GM18499 (cell line): ENCODE measurements around the gene GABRB3.

Experiments
- ATAC-seq: cut with Tn5 transposase; IDR thresholded peaks from one replicate; pipeline ENCODE4 v1.9.1; 2021; ENCODE audit warnings: moderate number of reproducible peaks; ENCODE audit not compliant: insufficient read depth, unreplicated experiment

Gene GABRB3

DNA sequence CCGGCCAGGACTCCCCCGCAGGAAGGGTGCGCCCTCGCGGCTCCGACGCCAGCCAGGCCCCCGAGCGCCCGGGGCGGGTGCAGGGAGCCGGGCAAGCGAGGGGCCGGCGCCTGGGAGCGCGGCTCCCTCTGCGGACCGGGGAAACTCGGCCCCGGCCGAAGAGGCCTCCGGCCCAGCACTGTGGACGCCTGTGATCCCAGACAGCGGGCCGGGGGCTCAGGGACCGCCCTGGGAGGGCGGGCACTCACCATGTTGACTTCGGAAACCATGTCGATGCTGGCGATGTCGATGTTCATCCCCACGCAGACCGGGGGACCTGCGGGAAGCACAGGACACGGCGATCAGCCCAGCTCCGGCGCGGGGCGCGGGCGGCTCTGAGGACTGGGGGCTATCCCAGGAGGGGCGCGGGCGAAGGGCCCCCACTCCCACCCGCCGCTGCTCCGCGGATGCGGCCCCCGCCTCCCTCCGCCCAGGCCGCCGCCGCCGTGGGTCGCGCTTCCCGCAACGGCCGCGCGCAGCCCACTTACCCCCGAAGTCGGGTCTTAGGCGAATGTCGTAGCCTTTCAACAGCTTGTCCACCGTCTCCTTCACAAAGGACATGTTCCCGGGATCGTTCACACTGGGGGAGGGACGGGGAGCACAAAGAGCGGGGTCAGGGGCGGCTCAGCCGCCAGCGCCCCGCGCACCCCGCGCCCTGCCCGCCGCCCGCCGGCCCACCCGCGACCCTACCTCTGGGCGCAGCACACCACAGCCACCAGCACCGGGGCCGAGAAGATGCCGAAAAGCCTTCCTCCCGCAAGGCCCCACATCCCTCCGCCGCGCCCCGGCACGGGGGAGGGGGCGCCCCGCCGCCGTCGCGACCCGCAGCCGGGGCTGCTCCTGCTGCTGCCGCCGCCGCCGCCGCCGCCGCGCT is at the start of gene GABRB3:
TSS of gene GABRB3 (minus strand) at position 913 of the 913 bp plus-strand sequence.
- ATAC-seq = no peak

DNA sequence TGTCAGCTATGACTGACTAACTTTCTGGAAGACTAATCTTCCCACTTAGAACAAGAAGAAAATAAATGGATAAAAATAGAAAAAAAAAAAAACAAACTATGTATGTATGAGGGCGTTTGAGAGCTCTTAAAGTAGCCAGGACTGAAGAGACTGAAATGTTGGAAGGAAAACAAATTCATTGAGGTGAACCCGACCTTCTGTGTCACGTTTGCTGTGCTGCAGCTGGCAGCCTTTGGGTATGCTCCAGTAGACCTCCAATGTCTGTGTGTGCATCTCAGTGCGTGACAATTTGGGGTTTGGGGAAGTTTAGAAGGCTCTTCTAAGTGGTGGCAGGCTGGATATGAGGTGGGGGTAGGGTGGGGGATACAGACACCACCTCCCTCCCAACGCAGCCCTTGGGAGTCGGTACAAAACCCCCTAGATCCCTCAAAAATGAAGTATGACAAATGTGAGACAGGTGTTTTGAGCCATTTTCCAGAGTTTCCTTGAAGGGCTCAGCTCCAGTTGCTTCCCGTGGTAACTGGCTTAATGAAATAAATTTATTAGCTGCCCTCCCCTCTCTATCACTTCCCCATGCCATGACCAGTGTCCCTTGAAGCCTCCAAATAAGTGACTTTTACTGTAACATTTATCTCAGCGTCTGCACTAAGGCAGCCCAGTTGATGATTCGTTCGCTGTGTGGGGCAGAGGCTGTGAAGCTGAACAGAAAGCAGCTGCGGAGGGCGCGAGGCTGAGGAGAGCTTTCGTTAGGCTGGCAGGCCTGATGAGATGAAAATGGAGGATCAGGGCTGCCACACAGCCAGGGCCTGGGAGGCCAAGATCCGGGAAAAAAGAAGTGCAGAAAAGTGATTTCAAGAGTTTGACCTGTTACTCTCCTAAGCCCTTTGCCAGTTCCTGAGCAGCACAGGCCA is 34.9 kb upstream of the GABRB3 start:
- ATAC-seq = no peak

DNA sequence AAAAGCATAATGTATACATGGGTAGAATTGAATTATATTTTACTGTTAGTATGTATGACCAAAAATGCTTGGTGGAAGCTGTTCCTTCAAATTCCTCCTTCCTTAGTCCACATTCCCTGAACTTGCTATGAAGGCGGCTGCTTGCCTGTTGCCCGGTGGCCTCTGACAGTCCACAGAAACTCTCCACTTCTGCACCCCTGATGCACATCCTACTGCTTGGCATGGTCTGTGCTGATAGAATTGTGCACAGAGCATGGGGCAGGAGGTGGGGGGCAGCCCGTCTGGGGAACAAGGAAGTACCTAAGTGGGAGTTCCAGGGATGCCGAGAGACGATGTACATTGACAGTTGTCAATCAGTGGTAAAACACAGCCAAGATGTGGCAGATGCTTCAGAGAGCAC is 33.7 kb upstream of the GABRB3 start:
- no peak for ATAC-seq

DNA sequence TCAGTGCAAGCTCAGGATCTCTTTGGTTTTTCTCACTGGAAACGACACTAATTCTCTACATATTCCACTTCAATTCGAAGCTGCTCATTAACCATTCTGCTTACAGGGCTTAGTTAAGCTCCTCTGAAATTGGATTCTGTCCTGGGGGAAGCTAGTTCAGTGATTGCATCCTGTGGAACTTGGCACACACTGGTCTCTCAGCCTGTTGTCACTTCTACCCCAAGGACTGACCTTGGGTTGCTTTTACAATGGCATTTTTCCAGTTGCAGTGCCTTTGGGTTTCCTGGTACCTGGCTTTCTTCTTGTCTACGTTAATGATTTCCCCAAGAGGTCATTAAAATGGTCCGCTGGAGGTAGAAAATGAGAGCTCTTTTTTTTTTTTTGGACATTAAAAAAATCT is 33.3 kb upstream of the GABRB3 start:
- no peak for ATAC-seq

DNA sequence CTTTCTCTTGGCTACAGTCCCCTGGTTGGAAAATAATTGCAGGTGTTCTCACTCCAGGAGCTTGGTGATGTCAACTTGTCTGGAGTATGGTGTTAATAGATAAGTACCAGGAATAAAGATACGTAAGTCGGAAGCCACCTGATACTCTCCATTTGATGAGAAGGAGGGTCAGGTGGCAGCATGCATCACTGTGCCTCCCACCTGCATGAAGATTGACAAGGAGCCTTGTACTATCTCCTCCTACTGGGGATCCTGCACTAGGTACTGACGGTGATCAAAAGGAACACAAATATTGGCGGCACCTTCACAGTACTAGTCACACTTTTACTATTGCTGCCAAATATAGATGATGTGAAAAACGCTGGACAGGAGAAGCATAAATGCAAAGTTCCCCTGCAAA is 32.6 kb upstream of the GABRB3 start:
- ATAC-seq = no peak

DNA sequence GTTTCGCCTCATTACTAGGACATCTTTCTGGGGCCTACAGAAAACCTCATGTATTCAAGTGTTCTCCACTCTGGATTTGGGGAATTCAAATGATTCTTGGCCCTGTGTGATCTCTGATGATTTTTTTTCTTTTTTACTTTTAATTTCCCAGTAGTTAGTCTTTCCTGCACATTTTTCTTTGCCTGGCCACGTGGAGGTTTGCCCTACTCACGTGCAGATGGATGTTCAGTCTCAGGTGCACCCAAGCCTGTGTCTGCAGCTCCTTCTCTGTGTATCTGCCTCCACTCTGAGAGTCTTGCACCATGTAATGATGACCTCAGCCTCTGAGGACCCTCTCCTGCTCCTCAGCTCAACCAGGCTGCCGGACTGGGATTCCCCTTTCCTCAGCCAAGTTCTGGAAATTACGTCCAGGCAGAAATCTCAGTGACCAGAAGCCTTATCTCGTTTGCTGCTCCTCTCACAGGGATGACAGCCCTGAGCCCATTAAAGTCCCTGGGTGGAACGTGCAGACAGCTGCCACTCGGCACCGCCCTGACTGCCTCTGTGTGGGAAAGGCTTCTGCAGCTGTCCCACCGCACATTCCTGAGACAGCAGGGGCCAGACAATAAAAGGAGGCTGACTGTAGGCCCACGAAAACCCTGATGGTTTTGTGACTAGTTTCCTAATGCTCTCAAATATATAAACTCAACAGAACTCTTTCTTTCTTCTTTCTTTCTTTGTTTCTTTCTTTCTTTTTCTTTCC is 31.4 kb upstream of the GABRB3 start:
- ATAC-seq = no peak

DNA sequence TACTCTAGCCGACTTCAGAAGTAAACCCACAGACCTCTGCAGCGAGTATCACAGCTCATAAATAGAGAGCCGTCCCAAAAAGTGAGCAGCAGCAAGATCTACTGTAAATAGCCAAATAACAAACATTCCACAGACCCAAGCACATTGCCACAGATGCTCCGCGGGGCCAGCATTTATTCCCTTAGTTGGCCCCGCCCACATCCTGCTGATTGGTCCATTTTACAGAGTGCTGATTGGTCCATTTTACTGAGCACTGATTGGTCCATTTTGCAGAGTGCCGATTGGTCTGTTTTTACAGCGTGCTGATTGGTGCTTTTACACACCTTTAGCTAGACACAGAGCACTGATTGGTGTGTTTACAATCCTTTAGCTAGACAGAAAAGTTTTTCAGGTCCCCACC is 17.3 kb upstream of the GABRB3 start:
- ATAC-seq = no peak

DNA sequence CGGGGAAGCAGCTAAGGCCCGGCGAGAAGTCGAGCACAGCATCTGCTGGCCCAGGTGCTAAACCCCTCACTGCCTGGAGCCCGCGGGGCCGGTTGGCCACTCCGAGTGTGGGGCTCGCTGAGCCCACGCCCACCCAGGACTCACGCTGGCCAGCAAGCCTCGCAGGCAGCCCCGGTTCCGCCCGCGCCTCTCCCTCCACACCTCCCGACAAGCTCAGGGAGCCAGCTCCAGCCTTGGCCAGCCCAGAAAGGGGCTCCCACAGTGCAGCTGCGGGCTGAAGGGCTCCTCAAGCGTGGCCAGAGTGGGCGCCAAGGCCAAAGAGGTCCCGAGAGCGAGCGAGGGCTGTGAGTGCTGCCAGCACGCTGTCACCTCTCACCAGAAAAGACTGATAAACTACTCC is 8.9 kb upstream of the GABRB3 start:
- no peak for ATAC-seq

DNA sequence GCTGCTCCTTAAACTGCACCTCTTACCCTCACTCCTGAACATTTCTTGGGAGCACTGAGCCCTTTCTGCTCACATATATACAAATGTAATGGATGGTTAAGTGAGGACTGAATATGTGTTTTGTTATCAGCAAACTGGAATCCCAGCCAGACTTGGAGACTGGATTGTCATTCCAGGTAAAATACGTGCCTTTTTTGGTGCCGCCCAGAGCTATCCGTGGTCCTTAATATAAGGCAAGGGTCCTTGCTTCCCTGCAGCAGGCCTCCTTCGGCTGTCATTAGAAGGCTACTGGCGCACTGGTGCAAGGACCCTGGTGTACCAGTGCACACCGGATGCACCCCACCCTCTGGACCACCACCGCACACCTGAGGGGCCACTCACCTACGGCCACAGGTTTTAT is 1.1 kb upstream of the GABRB3 start:
- ATAC-seq = no peak

DNA sequence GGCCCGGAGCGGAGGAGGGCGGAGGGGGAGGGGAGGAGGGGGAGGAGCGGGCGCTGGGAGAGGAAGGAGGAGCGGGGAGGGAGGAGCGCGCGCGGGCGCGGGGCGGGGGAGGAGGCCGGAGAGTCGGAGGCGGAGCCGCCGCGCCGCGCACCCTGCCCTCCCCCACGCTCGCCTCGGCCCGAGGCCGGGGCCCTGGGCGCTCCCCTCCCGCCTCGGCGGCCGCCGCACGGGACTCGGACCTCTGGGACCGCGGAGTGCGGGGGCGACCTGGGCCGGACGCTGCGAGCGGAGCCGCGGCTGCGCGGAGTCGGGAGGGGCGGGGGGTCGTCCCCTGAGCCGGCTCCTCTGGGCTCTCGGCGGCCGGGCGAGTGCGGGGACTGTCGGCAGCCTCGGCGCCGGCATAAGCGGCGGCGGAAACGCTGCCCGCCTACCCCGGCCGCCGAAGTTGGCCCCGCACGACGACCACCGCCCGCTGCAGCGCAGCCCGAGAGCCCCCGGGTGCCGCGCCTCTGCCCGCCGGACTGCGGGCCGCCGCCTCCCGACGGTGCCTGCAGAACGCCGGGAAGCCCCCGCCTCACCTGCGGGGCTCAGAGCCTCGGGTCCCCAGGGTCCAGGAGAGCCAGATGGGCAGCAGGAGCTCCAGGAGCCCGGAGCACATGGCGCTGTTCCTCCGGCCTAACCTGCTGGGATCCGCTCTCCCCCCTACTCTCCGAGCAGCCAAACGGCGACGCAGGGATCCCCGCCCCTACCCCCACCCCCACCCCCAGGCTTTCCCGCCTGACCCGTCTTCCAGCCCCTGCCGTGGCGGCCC is 406 bp upstream of the GABRB3 start:
- no peak for ATAC-seq

DNA sequence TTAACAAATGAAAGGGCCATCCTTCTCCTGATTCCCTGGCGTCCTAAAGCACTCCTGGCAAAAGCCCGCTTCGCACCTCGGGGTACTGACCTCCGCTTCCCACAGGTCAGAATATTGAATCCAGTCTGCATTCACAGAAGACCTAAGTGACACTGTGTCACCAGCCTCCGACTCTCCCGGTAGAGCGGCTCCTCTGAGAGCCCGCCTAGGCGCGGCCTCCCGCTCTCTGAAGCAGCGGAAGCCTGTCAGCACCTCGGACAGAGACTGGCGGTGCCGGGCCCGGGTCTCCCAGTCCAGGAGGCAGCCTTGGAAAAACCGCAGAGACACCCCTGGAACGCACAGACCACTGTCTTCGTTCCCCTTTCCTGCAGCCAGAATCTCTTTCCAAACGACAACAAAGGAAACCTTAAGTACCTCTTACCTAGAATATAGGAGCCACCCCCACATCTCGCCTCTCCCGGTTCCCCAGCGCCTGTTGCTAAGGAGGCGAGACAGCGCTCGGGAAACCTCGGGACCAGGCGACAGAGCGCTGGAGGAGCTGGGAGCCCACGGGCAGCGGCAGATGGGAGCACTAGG is 1.2 kb downstream of the GABRB3 start:
- no peak for ATAC-seq

DNA sequence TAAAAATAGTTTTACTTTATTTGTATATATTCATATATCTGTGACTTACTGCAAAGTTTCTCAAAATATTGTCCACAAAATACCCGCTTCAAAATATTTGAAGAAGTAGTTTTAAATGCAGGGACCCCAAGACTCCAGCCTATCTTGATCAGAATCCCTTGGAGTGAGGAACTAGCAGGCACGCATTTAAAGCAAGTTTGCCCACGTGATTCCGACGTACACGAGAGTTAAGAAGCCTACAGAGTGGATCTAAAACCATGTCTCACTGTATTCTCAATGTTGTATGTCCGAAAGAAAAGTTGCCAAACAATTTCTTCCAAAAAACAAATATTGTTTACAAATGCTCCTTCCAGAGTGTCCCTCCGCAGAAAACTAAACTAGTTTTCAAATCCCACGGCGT is 1.7 kb downstream of the GABRB3 start:
- ATAC-seq = no peak

DNA sequence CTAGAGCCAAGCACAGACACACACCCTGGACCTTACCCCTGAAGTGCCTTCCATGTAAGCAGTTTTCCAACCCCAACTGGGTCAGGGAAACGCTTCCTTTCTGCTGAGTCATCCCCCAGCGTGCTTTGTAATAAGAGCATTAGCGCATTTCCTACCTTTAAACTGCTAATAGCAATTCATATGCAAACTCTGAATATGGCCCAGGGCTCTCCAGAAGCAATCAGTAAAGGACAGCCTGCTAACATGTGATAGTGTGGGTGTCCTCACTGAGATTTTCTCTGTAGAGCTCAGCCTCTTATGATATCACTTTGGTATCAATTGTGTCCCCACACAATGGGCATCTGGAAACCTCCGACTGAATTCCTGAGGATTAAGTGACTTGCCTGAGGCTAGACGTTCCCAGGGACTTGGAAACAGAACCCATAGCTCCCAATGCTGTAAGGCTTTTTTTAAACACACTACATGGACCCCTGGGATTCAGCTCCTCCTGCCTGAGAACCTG is 5.6 kb downstream of the GABRB3 start:
- ATAC-seq = no peak

DNA sequence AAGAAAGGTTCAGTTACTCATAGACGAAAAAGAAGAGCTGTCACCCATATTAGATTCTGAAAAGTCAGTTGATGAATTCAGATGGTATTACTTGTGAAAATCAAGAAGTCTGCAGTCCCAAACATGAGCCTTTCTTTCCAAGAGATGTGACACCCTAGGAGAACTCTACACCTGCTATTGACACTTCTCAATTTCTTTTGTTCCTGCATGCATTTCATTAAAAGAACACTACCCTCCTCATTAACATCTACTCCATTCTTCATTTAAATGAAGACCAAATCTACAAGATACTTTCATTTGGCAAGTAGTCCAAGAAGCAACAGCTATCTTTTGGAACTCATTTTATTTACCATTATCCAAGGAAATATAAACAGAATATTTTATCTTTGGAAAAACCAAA is 6.6 kb downstream of the GABRB3 start:
- no peak for ATAC-seq

DNA sequence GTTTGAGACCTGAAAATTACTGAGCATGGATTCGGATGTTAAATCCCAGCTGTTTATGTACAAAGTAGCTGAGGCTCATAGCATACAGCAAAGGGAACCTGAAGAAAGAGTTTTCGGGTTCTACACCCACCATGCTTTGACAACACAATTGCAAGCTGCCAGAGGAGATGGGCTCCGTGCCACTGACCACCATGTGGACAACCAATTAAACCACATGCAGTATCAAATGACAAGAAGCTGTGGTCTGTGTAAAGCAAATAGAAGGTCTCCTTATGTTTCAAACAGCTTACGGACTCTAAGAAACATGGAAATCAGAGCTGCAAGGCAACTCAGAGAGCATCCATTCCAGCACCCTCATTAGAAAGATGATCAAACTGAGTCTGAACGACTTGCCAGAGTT is 12.9 kb downstream of the GABRB3 start:
- ATAC-seq = no peak

DNA sequence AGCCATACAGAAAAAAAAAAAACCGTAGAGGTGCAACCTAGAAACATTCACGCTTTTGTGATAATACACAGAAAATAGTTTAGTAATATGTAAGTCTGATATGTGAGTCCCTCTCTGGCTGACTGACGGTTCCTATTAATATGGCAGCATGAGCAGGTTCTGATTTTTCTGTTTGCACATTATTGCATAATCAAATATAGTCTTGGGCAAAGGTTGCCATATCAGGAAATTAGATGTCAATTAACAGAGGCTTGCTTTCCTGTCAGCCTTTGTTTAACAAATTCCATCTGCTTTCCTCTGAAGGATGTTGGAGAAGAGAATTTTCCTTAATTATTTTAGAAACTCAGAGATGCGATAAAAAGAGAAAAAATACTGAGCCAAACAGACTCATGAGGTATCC is 14.8 kb downstream of the GABRB3 start:
- no peak for ATAC-seq

DNA sequence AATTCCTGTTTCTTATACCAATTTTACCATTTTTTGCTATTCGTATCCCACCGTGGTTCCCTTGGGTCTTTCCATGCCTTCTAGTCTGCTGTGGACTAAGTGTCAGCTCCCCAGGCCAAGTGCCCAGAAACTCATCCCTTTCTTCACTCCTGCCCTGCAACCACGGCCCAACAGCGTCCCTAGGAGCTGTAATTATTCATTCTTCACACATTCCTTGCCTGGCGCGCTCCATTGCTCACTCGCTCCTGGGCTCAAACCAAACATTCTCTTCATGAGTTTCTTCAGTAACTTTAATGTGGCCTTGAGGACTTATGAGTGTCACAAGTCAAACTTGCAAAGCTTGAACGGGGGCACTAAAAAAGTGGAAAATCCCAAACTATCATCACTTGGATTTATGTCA is 15.7 kb downstream of the GABRB3 start:
- no peak for ATAC-seq

DNA sequence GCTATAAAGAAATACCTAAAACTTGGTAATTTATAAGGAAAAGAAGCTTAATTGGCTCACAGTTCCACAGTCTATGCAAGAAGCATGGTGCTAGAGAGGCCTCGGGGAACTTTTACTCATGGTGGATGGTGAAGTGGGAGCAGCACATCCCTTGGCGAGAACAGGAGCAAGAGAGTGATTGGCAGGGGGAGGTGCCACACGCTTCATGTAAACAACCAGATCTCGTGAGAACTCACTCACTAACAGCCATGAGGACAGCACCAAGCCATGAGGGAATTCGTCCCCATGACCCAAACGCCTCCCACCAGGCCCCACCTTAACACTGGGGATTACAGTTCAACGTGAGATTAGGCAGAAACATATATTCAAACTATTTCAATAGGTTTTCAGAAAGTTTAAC is 28.0 kb downstream of the GABRB3 start:
- no peak for ATAC-seq

DNA sequence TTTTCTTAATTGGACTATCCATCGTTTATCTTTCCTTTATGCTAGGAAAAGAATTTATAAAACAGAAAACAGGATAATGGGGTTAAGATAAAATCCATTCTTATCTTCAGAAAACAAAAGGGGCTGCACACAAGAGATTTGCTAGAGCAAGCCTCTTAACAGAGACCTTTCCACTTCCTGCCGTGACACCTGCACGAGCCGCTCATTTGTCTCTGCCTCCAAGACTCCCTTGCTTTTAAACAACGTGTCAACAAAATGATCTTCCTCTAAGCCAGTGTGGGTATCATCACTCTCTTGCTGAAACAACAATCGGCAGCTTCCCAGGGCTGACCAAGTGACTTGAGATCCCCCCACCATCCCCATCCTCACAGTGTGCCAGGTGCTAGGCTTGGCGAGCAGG is 33.1 kb downstream of the GABRB3 start:
- ATAC-seq = no peak
